Measurements from ENCODE around the gene TBC1D8B. TPM values are rescaled to one million over a fixed set of nuclear protein-coding genes. Genes with fewer than 3 reads are reported as not detected.
A peak's percentile ranks its signal among the peaks of the same experiment; 100 is the strongest.
"Not testable (repeated sequence)": the region's sequence is repeated elsewhere in the genome, so short reads cannot be mapped to it uniquely, and the experiment has no call there.

The TBC1D8B gene
- total and polyA plus RNA-seq, 4 donors: 2.2 to 20.2 (median 4.2) TPM

DNA sequence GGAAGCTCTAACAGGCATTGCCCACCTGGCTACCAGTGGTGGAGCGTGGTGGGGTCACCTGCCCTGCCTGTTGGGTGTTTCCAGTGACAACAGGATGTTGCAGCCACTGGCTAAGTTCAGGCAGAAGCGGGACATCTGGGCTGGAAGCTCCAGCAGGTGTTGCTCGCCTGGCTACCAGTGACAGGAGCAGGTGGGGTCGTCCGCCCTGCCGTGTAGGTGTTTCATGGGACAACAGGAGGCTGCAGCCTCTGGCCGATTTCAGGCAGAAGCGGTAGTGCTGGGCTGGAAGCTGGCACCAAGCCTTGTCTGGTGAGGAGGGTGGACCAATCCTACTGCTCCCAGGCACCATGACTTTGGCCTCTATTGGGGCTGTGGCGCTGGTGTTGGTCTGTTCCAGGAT is 61.2 kb downstream of the TBC1D8B start:
- ATAC-seq (ENCODE audit: insufficient read depth, low FRiP score) (no peak), DNase-seq (no peak)
- no peaks in the 10 kb centered on the region for H3K9me3 ChIP-seq (ENCODE audit: control insufficient read depth in 4 of 4, insufficient read depth in 3 of 4, low read length in 3 of 4)
- no peak overlapping the region for H3K9ac ChIP-seq (ENCODE audit: insufficient read depth in 1 of 2, low read length in 2 of 2)
- no peaks in the 10 kb centered on the region for H3K36me3 ChIP-seq (ENCODE audit: control insufficient read depth in 4 of 4, insufficient read depth in 4 of 4, low read length in 4 of 4)
- no peak overlapping the region for H3K27ac ChIP-seq (ENCODE audit: low read depth in 1 of 2, low read length in 1 of 2)
- H3K27me3 ChIP-seq (ENCODE audit: control insufficient read depth in 3 of 3, insufficient read depth in 3 of 3, low read length in 2 of 3): peaks cover 0 to 25% (median 0%) of the 10 kb centered on the region in 3 donors
- TF ChIP-seq, protein P1, sequence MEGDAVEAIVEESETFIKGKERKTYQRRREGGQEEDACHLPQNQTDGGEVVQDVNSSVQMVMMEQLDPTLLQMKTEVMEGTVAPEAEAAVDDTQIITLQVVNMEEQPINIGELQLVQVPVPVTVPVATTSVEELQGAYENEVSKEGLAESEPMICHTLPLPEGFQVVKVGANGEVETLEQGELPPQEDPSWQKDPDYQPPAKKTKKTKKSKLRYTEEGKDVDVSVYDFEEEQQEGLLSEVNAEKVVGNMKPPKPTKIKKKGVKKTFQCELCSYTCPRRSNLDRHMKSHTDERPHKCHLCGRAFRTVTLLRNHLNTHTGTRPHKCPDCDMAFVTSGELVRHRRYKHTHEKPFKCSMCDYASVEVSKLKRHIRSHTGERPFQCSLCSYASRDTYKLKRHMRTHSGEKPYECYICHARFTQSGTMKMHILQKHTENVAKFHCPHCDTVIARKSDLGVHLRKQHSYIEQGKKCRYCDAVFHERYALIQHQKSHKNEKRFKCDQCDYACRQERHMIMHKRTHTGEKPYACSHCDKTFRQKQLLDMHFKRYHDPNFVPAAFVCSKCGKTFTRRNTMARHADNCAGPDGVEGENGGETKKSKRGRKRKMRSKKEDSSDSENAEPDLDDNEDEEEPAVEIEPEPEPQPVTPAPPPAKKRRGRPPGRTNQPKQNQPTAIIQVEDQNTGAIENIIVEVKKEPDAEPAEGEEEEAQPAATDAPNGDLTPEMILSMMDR (IDR thresholded peaks at IDR 0.05; ENCODE audit: control extremely low read depth, extremely low read depth): no peak
- no peaks in the 10 kb centered on the region for H3K4me1 ChIP-seq (ENCODE audit: control insufficient read depth in 5 of 5, insufficient read depth in 5 of 5, low read length in 5 of 5)
- no peak overlapping the region for H3K4me3 ChIP-seq
- 78 to 96% methylated on average over 9 of the region's 9 CpGs for whole genome bisulfite sequencing, 2 donors

DNA sequence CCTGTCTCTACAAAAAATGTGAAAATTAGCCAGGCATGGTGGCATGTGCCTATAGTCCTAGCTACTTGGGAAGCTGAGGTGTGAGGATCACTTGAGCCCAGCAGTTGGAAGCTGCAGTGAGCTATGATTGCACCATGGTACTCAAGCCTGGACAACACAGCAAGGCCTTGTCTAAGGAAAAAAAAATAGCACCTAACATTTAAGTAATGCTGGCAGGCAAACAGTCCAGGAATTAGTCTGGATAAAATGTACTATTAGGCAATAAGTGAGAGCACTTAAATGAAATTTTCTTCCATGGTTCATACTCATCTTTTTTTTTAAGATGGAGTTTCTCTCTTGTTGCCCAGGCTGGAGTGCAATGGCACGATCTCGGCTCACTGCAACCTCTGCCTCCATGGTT is 70.3 kb downstream of the TBC1D8B start:
- not testable (repeated sequence) for H3K36me3 ChIP-seq (ENCODE audit: control insufficient read depth in 4 of 4, insufficient read depth in 4 of 4, low read length in 4 of 4); H3K4me3 ChIP-seq; H3K4me1 ChIP-seq (ENCODE audit: control insufficient read depth in 5 of 5, insufficient read depth in 5 of 5, low read length in 5 of 5); DNase-seq; H3K9ac ChIP-seq (ENCODE audit: insufficient read depth in 1 of 2, low read length in 2 of 2); H3K9me3 ChIP-seq (ENCODE audit: control insufficient read depth in 4 of 4, insufficient read depth in 3 of 4, low read length in 3 of 4); H3K27ac ChIP-seq (ENCODE audit: low read depth in 1 of 2, low read length in 1 of 2); ATAC-seq (ENCODE audit: insufficient read depth, low FRiP score)
- H3K27me3 ChIP-seq (ENCODE audit: control insufficient read depth in 3 of 3, insufficient read depth in 3 of 3, low read length in 2 of 3): peaks cover 0 to 28% (median 15%) of the 10 kb centered on the region in 3 donors
- WGBS, 2 donors: 88 to 89% methylated on average over 2 of the region's 2 CpGs

DNA sequence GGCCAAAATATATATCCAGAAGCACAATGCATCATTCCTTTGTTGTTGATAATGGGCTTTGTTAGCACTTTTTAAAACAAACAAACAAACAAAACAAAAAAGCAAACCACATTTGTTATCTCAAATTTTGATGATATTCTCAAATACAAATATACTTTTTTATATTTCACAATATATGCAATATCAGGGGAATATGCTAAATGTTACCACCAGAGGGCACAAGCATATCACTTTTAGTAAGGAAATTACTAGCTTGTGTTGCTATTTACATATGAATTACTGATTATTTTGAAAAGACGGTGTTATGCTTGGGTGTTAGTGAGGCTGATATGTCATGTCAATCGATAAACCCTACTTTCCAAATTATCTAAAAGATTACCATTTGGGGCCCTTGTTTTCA is 71.6 kb downstream of the TBC1D8B start:
- DNase-seq (peak in 1 of 3 donors; percentile 17), ATAC-seq (ENCODE audit: insufficient read depth, low FRiP score) (no peak)
- Histone ChIP-seq H3K36me3 (ENCODE audit: control insufficient read depth in 4 of 4, insufficient read depth in 4 of 4, low read length in 4 of 4) (no peaks in the 10 kb centered on the region), H3K4me1 (ENCODE audit: control insufficient read depth in 5 of 5, insufficient read depth in 5 of 5, low read length in 5 of 5) (no peaks in the 10 kb centered on the region), H3K27ac (ENCODE audit: low read depth in 1 of 2, low read length in 1 of 2) (no peak overlapping the region), H3K9me3 (ENCODE audit: control insufficient read depth in 4 of 4, insufficient read depth in 3 of 4, low read length in 3 of 4) (no peaks in the 10 kb centered on the region), H3K27me3 (ENCODE audit: control insufficient read depth in 3 of 3, insufficient read depth in 3 of 3, low read length in 2 of 3) (peaks cover 0 to 34% (median 15%) of the 10 kb centered on the region in 3 donors), H3K4me3 (no peak overlapping the region), H3K9ac (ENCODE audit: insufficient read depth in 1 of 2, low read length in 2 of 2) (no peak overlapping the region)
- WGBS, 2 donors: 63 to 80% methylated on average over 2 of the region's 2 CpGs
- TF ChIP-seq, protein P1 (IDR thresholded peaks at IDR 0.05; ENCODE audit: control extremely low read depth, extremely low read depth): peak; percentile 17

DNA sequence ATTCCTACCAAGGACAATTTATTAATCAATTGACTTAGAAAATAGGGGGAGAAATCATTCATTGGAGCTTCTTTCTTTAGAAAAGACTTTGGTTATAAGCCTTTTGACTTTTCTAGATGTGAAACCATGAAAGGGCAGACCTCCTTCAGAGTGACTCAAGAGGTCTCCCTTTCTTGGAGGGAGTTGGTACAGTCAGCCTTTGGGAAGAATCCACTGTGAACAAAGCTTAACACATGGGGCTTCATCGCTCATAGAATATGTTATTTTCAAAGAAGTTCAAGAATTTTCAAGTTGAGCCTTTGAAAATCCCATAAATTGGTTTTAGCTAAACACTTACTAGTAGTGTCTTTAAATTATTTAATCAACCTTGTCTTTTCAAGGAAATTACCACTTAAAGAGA is 72.7 kb downstream of the TBC1D8B start:
- H3K4me3 ChIP-seq: no peak overlapping the region
- 65 to 100% methylated on average over 1 of the region's 1 CpG for WGBS, 2 donors

More for the DNA sequence above, 72.7 kb downstream of the TBC1D8B start:
- H3K36me3 ChIP-seq (ENCODE audit: control insufficient read depth in 4 of 4, insufficient read depth in 4 of 4, low read length in 4 of 4): no peaks in the 10 kb centered on the region
- H3K27me3 ChIP-seq (ENCODE audit: control insufficient read depth in 3 of 3, insufficient read depth in 3 of 3, low read length in 2 of 3): peaks cover 0 to 31% (median 17%) of the 10 kb centered on the region in 3 donors
- no peak overlapping the region for H3K9ac ChIP-seq (ENCODE audit: insufficient read depth in 1 of 2, low read length in 2 of 2)
- DNase-seq (no peak), ATAC-seq (ENCODE audit: insufficient read depth, low FRiP score) (no peak)
- H3K27ac ChIP-seq (ENCODE audit: low read depth in 1 of 2, low read length in 1 of 2): no peak overlapping the region
- TF ChIP-seq, protein P1 (IDR thresholded peaks at IDR 0.05; ENCODE audit: control extremely low read depth, extremely low read depth): no peak
- no peaks in the 10 kb centered on the region for H3K4me1 ChIP-seq (ENCODE audit: control insufficient read depth in 5 of 5, insufficient read depth in 5 of 5, low read length in 5 of 5)
- no peaks in the 10 kb centered on the region for H3K9me3 ChIP-seq (ENCODE audit: control insufficient read depth in 4 of 4, insufficient read depth in 3 of 4, low read length in 3 of 4)
